Activated CD4-positive, alpha-beta T cell treated with anti-CD3 and anti-CD28 coated beads for 4 hours (primary cell): ENCODE data around the gene SLC44A4.
A peak's percentile ranks its signal among the peaks of the same experiment; 100 is the strongest.
"Not testable (repeated sequence)": the region's sequence is repeated elsewhere in the genome, so short reads cannot be mapped to it uniquely, and the experiment has no call there.

Experiments used
- DNase-seq, 2 donors: peaks; one replicate each; pipeline ENCODE4 v3.0.0-alpha.2; 2020

The SLC44A4 gene

GRCh38 chr6:31825553-31825952, 53.2 kb downstream of the SLC44A4 start:
- DNase-seq = no peak

GRCh38 chr6:31823592-31824196, 55.1 kb downstream of the SLC44A4 start:
- DNase-seq = not testable (repeated sequence)

GRCh38 chr6:31822036-31822821, 56.6 kb downstream of the SLC44A4 start:
- peak; percentile 52 to 63 for DNase-seq

- DNase-seq = peak; percentile 57 to 60
Measured at GRCh38 chr6:31821301-31822035, 57.3 kb downstream of the SLC44A4 start.

GRCh38 chr6:31820399-31820798, 58.4 kb downstream of the SLC44A4 start:
- not testable (repeated sequence) for DNase-seq

- no peak for DNase-seq
Measured at GRCh38 chr6:31819871-31820299, 58.9 kb downstream of the SLC44A4 start.

GRCh38 chr6:31817929-31818511, 60.8 kb downstream of the SLC44A4 start:
- not testable (repeated sequence) for DNase-seq

GRCh38 chr6:31817133-31817928, 61.5 kb downstream of the SLC44A4 start:
- not testable (repeated sequence) for DNase-seq

GRCh38 chr6:31815025-31815838, 63.6 kb downstream of the SLC44A4 start, which contains the start of the genes HSPA1A and HSPA1L:
Gene HSPA1A, plus strand, starts transcription at chr6:31815543. Its CDS starts 214 bp downstream, at chr6:31815757.
Gene HSPA1L, minus strand, starts transcription at chr6:31815283. Its CDS starts 3,311 bp downstream, at chr6:31811972.
- DNase-seq = peak; percentile 48 to 55

GRCh38 chr6:31814677-31815024, 64.1 kb downstream of the SLC44A4 start:
- DNase-seq = peak; percentile 72 to 73

- DNase-seq = no peak
Measured at GRCh38 chr6:31813465-31813849, 65.3 kb downstream of the SLC44A4 start.
